GM23338 (cell line): Measurements from ENCODE around the gene EMCN.

Source experiments
- CTCF ChIP-seq, 2 experiments: fragments of 200-600 bp in 1 of 2; sonication (generic) in 1 of 2; conservative IDR thresholded peaks; 2 replicates each; pipeline versions ENCODE4 v1.5.1 to v1.6.1; 2016 to 2017; ENCODE audit warnings: antibody characterized with exemption in 2 of 2, low read depth in 2 of 2, mild to moderate bottlenecking in 2 of 2, moderate library complexity in 1 of 2
- EZH2 ChIP-seq: fragments of 200-600 bp; sonication (generic); IDR thresholded peaks from one replicate; pipeline ENCODE4 v1.8.0; 2017; ENCODE audit warnings: antibody characterized with exemption, mild to moderate bottlenecking, low read depth; ENCODE audit not compliant: unreplicated experiment
- REST ChIP-seq: IDR thresholded peaks from one replicate; pipeline ENCODE4 v1.6.1; 2018; ENCODE audit warnings: antibody characterized with exemption; ENCODE audit not compliant: unreplicated experiment

- no peak for TF ChIP-seq CTCF (conservative IDR thresholded peaks at IDR 0.05; ENCODE audit: low read depth in 2 of 2)
- no peak for TF ChIP-seq EZH2
- no peak for TF ChIP-seq REST
These were observed 150.4 kb downstream of the EMCN start for GRCh38 chr4:100367451-100367850.
